HG03196 (cell line): ENCODE measurements around the gene CHST15.

ENCODE experiments used
- ATAC-seq: cut with Tn5 transposase; IDR thresholded peaks from one replicate; pipeline ENCODE4 v1.9.1; 2021; ENCODE audit not compliant: unreplicated experiment

The CHST15 gene

GRCh38 chr10:124083740-124084397 is 9.5 kb downstream of the CHST15 start:
- ATAC-seq, result no peak

DNA sequence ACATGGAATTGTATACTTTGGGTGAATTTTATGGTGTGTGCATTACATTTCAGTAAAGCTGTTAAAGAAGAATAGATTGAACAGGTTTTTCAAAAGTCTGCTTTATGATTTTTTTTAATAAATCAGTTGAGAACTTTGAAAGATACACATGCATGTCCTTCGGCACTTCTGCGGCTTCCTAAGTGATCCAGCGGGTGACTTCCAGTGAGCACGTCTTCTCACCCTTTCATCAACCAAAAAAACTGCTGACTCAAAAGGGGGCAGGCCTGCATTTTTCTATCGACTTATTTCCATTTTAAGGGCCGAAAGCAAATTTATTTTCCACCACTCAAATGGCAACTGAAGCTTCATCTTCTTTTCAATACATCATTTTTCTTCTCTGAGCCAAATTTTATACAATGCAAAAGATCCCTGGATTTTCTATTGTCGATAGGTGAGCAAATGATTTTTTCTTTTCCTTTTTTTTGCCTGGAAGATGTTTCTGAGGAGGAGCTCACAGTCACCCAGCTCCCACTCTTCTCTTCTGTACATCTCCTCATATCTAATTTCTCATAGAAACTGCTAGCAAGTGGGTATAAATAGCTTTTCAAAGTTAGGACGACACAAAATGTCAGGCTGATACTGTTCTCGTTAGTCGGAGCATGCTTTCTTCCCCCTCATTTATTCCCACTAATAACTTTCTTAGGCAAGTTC is 10.2 kb downstream of the CHST15 start:
- no peak for ATAC-seq

GRCh38 chr10:124082555-124082954 is 10.8 kb downstream of the CHST15 start:
- ATAC-seq, result no peak

DNA sequence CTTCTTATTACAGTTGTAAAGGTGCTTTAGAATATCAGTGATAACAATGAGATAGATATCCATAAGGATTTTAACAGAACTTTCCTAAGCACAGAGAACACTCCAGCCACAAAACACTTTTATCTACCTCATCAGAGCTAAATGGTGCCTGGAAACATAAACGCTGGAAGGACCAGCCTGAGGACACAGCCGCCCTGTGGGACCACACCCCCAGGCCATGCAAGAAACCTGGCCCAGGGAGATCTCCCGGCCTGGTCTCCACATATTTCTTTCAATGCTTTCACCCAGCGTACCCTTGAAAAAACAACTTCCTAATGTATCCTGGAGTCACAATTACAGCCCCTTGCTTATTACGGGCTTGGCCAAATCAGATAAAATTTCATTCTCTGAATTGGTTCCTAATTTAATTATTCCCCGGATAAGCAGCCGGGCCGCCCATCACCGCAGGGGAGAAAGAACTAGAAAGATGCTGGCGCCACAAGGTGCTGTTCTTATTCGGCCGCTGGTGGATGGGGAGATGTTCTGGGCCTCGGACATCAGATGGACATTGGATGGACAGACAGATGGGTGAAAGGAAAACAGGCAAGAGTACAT is 11.8 kb downstream of the CHST15 start:
- no peak for ATAC-seq

- no peak for ATAC-seq
Measured at GRCh38 chr10:124079864-124080263, 13.5 kb downstream of the CHST15 start.

- no peak for ATAC-seq
Measured at GRCh38 chr10:124078714-124079113, 14.7 kb downstream of the CHST15 start.

GRCh38 chr10:124078028-124078427 is 15.4 kb downstream of the CHST15 start:
- ATAC-seq, result no peak

- no peak for ATAC-seq
Measured at GRCh38 chr10:124077208-124077993, 16.0 kb downstream of the CHST15 start.

DNA sequence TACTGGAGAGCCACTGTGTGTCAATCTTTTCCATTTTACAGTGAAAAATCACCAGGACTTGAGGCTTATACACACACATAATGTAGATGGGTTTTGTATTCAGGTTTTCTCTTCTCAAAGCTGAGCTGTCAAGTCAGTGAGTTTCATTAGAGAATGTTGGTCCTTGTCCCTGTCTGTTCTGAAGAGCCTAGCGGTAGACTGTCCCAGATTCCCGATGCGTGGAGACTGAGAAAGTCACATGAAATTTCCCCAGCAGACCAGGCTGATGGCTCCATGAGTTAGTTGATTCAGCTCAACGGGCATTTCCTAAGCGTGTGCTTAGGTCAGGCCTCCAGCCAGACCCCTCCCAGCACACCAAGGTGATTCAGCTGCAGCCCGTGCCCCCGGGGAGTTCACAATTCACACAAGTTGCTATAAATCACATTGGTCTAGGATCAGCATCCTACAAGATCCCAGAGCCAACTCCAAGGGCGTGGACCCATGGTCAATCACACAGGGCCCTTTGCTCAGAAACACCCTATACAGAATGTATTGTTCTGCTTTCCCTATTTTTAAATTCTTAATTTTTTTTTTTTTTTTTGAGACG is 17.2 kb downstream of the CHST15 start:
- ATAC-seq, result no peak

- no peak for ATAC-seq
Measured at GRCh38 chr10:124075231-124075955, 18.0 kb downstream of the CHST15 start.

- no peak for ATAC-seq
Measured at GRCh38 chr10:124074501-124075109, 18.8 kb downstream of the CHST15 start.

GRCh38 chr10:124073978-124074377 is 19.4 kb downstream of the CHST15 start:
- ATAC-seq, result no peak

- no peak for ATAC-seq
Measured at GRCh38 chr10:124072541-124072940, 20.9 kb downstream of the CHST15 start.

GRCh38 chr10:124072106-124072505 is 21.3 kb downstream of the CHST15 start:
- ATAC-seq, result no peak

DNA sequence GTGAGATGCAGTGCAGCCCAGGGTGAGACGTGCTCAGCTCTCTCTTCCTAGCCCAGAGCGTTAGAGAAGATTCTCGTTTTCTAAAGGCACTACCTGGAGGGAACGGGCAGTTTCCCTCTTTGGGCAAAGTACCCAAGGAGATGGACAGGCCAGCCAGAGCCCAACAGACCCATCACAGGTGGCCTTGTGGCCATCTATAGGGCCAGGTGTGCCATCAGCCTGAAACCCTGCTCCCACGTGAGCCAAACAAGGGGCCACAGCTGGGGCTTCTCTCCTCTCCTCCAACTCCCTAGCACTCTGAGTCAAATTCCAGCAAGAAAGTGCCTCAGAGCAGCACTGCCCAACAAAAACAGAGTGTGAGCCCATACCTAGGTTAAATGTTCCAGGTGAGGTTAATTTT is 22.3 kb downstream of the CHST15 start:
- ATAC-seq, result no peak

- no peak for ATAC-seq
Measured at GRCh38 chr10:124070666-124071065, 22.7 kb downstream of the CHST15 start.

GRCh38 chr10:124069341-124070264 is 23.8 kb downstream of the CHST15 start:
- ATAC-seq, result no peak

GRCh38 chr10:124068929-124069328 is 24.5 kb downstream of the CHST15 start:
- no peak for ATAC-seq

DNA sequence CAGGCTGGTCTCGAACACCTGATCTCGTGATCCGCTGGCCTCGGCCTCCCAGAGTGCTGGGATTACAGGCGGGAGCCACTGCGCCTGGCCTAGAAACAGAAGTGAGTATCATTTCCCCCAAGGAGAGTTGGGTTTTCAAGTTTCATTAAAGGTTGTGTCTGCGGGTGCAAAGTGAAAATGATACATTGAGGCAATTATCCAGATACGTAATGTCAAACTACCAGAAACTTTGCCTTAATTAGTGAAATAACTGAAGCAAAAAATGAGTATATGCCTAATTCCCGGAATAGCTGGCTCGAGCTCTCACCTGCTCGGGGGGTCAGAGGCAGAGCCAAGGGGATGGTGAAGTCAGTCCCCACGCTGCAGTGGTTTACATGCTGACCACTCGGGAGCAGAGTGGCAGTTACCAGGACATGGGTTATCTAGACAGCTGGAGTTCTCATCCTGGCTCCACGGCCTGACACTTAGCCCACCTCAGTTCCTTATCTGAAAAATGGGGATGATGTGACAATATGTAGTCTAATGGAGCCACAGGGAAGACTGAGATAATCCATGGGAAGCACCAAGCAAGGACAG is 25.5 kb downstream of the CHST15 start:
- no peak for ATAC-seq
